Esophagus squamous epithelium (tissue), 4 donors: ENCODE data around the gene DPP9.

ENCODE experiments used
- POLR2A ChIP-seq, 4 donors: fragments of 450-650 bp; IDR thresholded peaks; one replicate each; pipeline ENCODE4 v1.6.1; 2017; ENCODE audit warnings: antibody characterized with exemption in 4 of 4, mild to moderate bottlenecking in 4 of 4, moderate library complexity in 3 of 4
- TF ChIP-seq, protein P1 (sequence below), 6 experiments: fragments of 450-650 bp in 4 of 6; fragments of 200-600 bp in 2 of 6; sonication (generic) in 2 of 6; IDR thresholded peaks; one replicate each; pipeline ENCODE4 v1.5.1; 2016 to 2019; ENCODE audit warnings: antibody characterized with exemption in 6 of 6, mild to moderate bottlenecking in 4 of 6, moderate library complexity in 4 of 6

DNA sequence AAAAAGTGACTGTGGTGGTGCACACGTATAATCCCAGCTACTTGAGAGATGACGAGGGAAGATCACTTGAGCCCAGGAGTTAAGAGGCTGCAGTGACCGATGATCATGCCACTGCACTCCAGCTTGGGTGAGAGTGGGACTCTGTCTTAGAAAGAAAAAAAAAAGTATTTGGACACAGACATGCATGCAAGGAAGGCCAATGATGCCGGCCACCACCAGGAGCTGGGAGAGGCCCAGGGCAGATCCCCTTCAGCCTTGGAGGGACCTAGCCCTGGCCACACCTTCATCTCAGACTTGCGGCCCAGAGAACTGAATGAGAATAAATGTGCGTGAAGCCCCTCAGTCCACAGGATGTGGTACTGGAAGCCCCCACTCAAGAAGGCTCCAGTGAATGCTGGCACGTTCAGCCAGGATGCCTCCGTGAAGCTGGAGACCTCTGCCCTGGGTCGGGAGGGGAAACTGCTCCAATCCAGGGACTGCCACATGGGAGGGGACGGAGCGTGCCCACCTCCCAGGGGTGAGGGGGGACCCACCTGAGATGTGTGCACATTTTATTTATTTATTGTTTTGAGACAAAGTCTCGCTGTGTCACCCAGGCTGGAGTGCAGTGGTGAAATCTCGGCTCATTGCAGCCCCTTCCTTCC is 69.7 kb downstream of the DPP9 start:
- TF ChIP-seq, protein P1, sequence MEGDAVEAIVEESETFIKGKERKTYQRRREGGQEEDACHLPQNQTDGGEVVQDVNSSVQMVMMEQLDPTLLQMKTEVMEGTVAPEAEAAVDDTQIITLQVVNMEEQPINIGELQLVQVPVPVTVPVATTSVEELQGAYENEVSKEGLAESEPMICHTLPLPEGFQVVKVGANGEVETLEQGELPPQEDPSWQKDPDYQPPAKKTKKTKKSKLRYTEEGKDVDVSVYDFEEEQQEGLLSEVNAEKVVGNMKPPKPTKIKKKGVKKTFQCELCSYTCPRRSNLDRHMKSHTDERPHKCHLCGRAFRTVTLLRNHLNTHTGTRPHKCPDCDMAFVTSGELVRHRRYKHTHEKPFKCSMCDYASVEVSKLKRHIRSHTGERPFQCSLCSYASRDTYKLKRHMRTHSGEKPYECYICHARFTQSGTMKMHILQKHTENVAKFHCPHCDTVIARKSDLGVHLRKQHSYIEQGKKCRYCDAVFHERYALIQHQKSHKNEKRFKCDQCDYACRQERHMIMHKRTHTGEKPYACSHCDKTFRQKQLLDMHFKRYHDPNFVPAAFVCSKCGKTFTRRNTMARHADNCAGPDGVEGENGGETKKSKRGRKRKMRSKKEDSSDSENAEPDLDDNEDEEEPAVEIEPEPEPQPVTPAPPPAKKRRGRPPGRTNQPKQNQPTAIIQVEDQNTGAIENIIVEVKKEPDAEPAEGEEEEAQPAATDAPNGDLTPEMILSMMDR (IDR thresholded peaks at IDR 0.05): no peak
- TF ChIP-seq POLR2A (IDR thresholded peaks at IDR 0.05): no peak
